ENCODE data around the gene FCGR3A.

FCGR3A gene

DNA sequence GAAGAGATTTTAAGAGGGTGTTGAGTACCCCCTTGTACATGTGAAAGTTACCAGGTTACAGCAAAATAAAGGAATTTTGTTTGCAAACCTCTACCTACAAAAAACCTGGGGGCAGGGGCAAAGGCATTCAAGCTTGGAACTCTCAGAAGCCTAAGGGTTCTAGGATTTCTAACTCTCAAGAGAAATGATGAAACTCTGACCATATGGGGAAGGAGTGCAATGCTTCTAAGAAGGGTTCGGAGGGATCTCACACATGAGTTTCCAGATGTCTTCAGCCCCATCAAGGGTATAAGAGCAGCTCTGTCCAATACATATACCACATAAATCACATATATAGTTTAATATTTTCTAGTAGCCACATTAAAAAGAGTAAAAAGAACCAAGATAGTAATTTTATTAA is 51.7 kb downstream of the FCGR3A start:
- in situ Hi-C loops (cut with MboI; ENCODE audit: low sequenced_read_pairs, unreplicated experiment): no loop called here
- no peak for TF ChIP-seq CTCF (IDR thresholded peaks at IDR 0.05; ENCODE audit: borderline replicate concordance, control extremely low read depth, extremely low read depth, insufficient read depth, missing control alignments)
- DNase-seq (ENCODE audit: low spot score): no peak

DNA sequence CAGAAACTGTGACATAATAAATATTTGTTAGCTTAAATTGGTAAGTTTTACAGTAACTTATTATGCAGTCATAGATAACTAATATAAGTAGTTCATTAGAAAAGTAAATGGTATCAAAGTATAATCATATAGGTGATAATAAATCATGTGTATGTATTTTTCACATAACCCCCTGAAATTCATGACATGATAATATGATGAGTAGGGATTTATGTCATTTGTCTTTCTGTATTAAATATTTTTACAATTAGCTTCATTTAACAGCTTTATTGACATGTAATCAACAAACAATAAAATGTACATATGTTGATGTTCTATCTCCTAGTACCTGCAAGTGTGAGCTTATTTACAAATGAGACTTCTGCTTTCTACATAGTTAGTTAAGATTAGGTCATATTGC is 54.1 kb downstream of the FCGR3A start:
- no peak for TF ChIP-seq CTCF (IDR thresholded peaks at IDR 0.05; ENCODE audit: borderline replicate concordance, control extremely low read depth, extremely low read depth, insufficient read depth, missing control alignments)
- in situ Hi-C loops (cut with MboI; ENCODE audit: low sequenced_read_pairs, unreplicated experiment): no loop called here
- DNase-seq (ENCODE audit: low spot score): no peak

- no peak for DNase-seq (ENCODE audit: low spot score)
- in situ Hi-C loops (cut with MboI; ENCODE audit: low sequenced_read_pairs, unreplicated experiment): no loop called here
- no peak for TF ChIP-seq CTCF (IDR thresholded peaks at IDR 0.05; ENCODE audit: borderline replicate concordance, control extremely low read depth, extremely low read depth, insufficient read depth, missing control alignments)
Measured at GRCh38 chr1:161494091-161494735, 55.4 kb downstream of the FCGR3A start.

GRCh38 chr1:161492827-161493226 is 56.8 kb downstream of the FCGR3A start:
- in situ Hi-C loops (cut with MboI; ENCODE audit: low sequenced_read_pairs, unreplicated experiment): no loop called here
- no peak for TF ChIP-seq CTCF (IDR thresholded peaks at IDR 0.05; ENCODE audit: borderline replicate concordance, control extremely low read depth, extremely low read depth, insufficient read depth, missing control alignments)
- DNase-seq (ENCODE audit: low spot score): no peak

Measured in GM13976 (cell line).